A549 (cell line): ENCODE data around the gene KCNG1. TPM values are rescaled to one million over a fixed set of nuclear protein-coding genes. Genes with fewer than 3 reads are reported as not detected.
A peak's percentile ranks its signal among the peaks of the same experiment; 100 is the strongest.

ENCODE experiments used
- ATAC-seq, 2 experiments: fragments of 200-7000 bp in 1 of 2; fragments of >200 bp in 1 of 2; cut with Nextera tagmentation in 1 of 2; cut with Tn5 transposase in 1 of 2; 3 replicates each; pipeline versions ENCODE4 v1.8.0 to v1.9.1; 2018 to 2020; ENCODE audit warnings: mild to moderate bottlenecking in 1 of 2, moderate library complexity in 1 of 2
- CTCF ChIA-PET: fragments of 300-600 bp; sonication (Branson Sonifier 250); formaldehyde crosslinking; extraction: SDS; loops from one replicate; lab custom pipeline; 2021; ENCODE audit warnings: antibody characterized with exemption, inconsistent platforms; lab: Yijun Ruan, JAX
- POLR2A ChIA-PET: fragments of 350-600 bp; formaldehyde crosslinking; extraction: SDS; loops from one replicate; lab custom pipeline; 2021; ENCODE audit warnings: antibody characterized with exemption, inconsistent platforms; lab: Yijun Ruan, JAX
- DNase-seq, 2 experiments: peaks; one replicate each; pipeline versions ENCODE4 v3.0.0 to v3.0.0-alpha.2; 2011 to 2016; ENCODE audit warnings: low read depth in 1 of 2, low spot score in 1 of 2
- FAIRE-seq: peaks from 2 replicates; lab custom pipeline; 2011; peaks lifted over from hg19 to GRCh38; lab: Jason Lieb, UNC
- H3K27ac ChIP-seq, 2 experiments: fragments of >200 bp; sonication (Bioruptor Twin); formaldehyde crosslinking; 3 replicates each; pipeline ENCODE4 v1.5.1; 2016 to 2017
- H3K4me1 ChIP-seq: fragments of >200 bp; sonication (Bioruptor Twin); formaldehyde crosslinking; 3 replicates; pipeline ENCODE4 v1.6.1; 2016
- H3K4me2 ChIP-seq: fragments of >200 bp; sonication (Bioruptor Twin); formaldehyde crosslinking; 3 replicates; pipeline ENCODE4 v1.6.1; 2016
- H3K4me3 ChIP-seq: fragments of >200 bp; sonication (Bioruptor Twin); formaldehyde crosslinking; 3 replicates; pipeline ENCODE4 v1.5.1; 2016
- H3K9me3 ChIP-seq: fragments of >200 bp; sonication (Bioruptor Twin); formaldehyde crosslinking; 3 replicates; pipeline ENCODE4 v1.6.1; 2016
- CBX8 ChIP-seq: fragments of 200-600 bp; sonication (generic); IDR thresholded peaks from 2 replicates; pipeline ENCODE4 v1.6.1; 2016
- CEBPB ChIP-seq, 2 experiments: fragments of >200 bp in 1 of 2; sonication (Bioruptor Twin) in 1 of 2; formaldehyde crosslinking in 1 of 2; IDR thresholded peaks; 2 replicates each; pipeline ENCODE4 v1.6.1; 2012 to 2016
- CHD4 ChIP-seq: fragments of 200-600 bp; sonication (generic); IDR thresholded peaks from 2 replicates; pipeline ENCODE4 v1.6.1; 2016; ENCODE audit warnings: antibody characterized with exemption, mild to moderate bottlenecking, borderline replicate concordance
- EP300 ChIP-seq, 2 experiments: fragments of >200 bp; sonication (Bioruptor Twin); formaldehyde crosslinking; IDR thresholded peaks; 2 replicates in 1 of 2; 3 replicates in 1 of 2; pipeline ENCODE4 v1.6.1; 2016 to 2017
- ESRRA ChIP-seq: fragments of 150-350 bp; IDR thresholded peaks from 2 replicates; pipeline ENCODE4 v1.6.1; 2014; ENCODE audit warnings: mild to moderate bottlenecking, low read length, borderline replicate concordance
- FOSL2 ChIP-seq, 2 experiments: fragments of 450-650 bp in 1 of 2; fragments of >200 bp in 1 of 2; sonication (Bioruptor Twin) in 1 of 2; formaldehyde crosslinking; IDR thresholded peaks; 2 replicates each; pipeline versions ENCODE4 v1.5.0 to v1.6.1; 2016 to 2020; ENCODE audit warnings: mild to moderate bottlenecking in 1 of 2, moderate library complexity in 1 of 2
- FOXS1 ChIP-seq: fragments of 250-450 bp; sonication (Bioruptor Pico); IDR thresholded peaks from 2 replicates; pipeline ENCODE4 v1.5.0; 2020; ENCODE audit warnings: mild to moderate bottlenecking, moderate library complexity
- HOXA7 ChIP-seq: fragments of 250-450 bp; sonication (Bioruptor Pico); IDR thresholded peaks from 2 replicates; pipeline ENCODE4 v1.5.0; 2020; ENCODE audit warnings: mild to moderate bottlenecking, moderate library complexity
- HOXB13 ChIP-seq: fragments of 250-450 bp; sonication (Bioruptor Pico); IDR thresholded peaks from 2 replicates; pipeline ENCODE4 v1.5.0; 2020; ENCODE audit warnings: low read depth, mild to moderate bottlenecking, moderate library complexity
- HOXB5 ChIP-seq: fragments of 250-450 bp; sonication (Bioruptor Pico); IDR thresholded peaks from 2 replicates; pipeline ENCODE4 v1.5.0; 2020; ENCODE audit warnings: mild to moderate bottlenecking, moderate library complexity
- JUNB ChIP-seq: fragments of >200 bp; sonication (Bioruptor Twin); formaldehyde crosslinking; IDR thresholded peaks from 2 replicates; pipeline ENCODE4 v1.6.1; 2016
- MAFK ChIP-seq: fragments of 450-650 bp; IDR thresholded peaks from 2 replicates; pipeline ENCODE4 v1.6.1; 2014; ENCODE audit not compliant: partially characterized antibody
- MAZ ChIP-seq: fragments of 150-350 bp; IDR thresholded peaks from 2 replicates; pipeline ENCODE4 v1.6.1; 2014; ENCODE audit warnings: antibody characterized with exemption, low read depth, low read length, borderline replicate concordance
- NR3C1 ChIP-seq: fragments of >200 bp; sonication (Bioruptor Twin); formaldehyde crosslinking; IDR thresholded peaks from 3 replicates; pipeline ENCODE4 v1.6.1; 2017
- PHF8 ChIP-seq: fragments of 200-600 bp; sonication (generic); IDR thresholded peaks from 2 replicates; pipeline ENCODE4 v1.6.1; 2016; ENCODE audit warnings: low read depth, mild to moderate bottlenecking, antibody characterized with exemption, moderate library complexity, borderline replicate concordance
- POLR2A ChIP-seq: IDR thresholded peaks from 2 replicates; pipeline ENCODE4 v1.6.1; 2012; ENCODE audit warnings: mild to moderate bottlenecking, low read length
- POLR2AphosphoS2 ChIP-seq: conservative IDR thresholded peaks from 2 replicates; pipeline ENCODE4 v1.6.1; 2012; ENCODE audit warnings: low read length, improper control_type of control experiment, inconsistent platforms
- RARB ChIP-seq: fragments of 250-450 bp; sonication (Bioruptor Pico); IDR thresholded peaks from 2 replicates; pipeline ENCODE4 v1.8.0; 2021; ENCODE audit warnings: mild to moderate bottlenecking, moderate library complexity
- RNF2 ChIP-seq: fragments of 200-600 bp; sonication (generic); IDR thresholded peaks from 2 replicates; pipeline ENCODE4 v1.6.1; 2016; ENCODE audit warnings: low read depth, mild to moderate bottlenecking, antibody characterized with exemption, moderate library complexity, borderline replicate concordance
- SREBF2 ChIP-seq: fragments of 450-650 bp; IDR thresholded peaks from 2 replicates; pipeline ENCODE4 v1.6.1; 2014; ENCODE audit warnings: mild to moderate bottlenecking, moderate library complexity
- TP53 ChIP-seq: fragments of 250-450 bp; sonication (Bioruptor Pico); IDR thresholded peaks from 2 replicates; pipeline ENCODE4 v1.5.0; 2021; ENCODE audit warnings: mild to moderate bottlenecking, moderate library complexity
- ZFP36 ChIP-seq: fragments of 450-650 bp; IDR thresholded peaks from 2 replicates; pipeline ENCODE4 v1.6.1; 2014; ENCODE audit warnings: borderline replicate concordance; ENCODE audit not compliant: partially characterized antibody
- WGBS: methylation state at CpG from one replicate; pipeline ENCODE4 v1.1.6; 2017; ENCODE audit errors: missing lambda C conversion rate; 5-methylcytosine and 5-hydroxymethylcytosine counted together
- polyA plus RNA-seq, 4 experiments: library from polyadenylated mRNA; depleted of rRNA in 3 of 4; stranded (reverse); fragments of >200 nt; fragmentation: RNase III in 1 of 4; extraction: RNeasy Plus Mini Kit Qiagen cat#74134 plus additional on column Dnase treatment in 1 of 4; gene quantifications; 2 replicates in 3 of 4; 3 replicates in 1 of 4; pipeline ENCODE4 v1.2.3, GENCODE V29; 2011 to 2017
- TF ChIP-seq, protein P1 (sequence below): fragments of 150-350 bp; IDR thresholded peaks from 2 replicates; pipeline ENCODE4 v1.6.1; 2014; ENCODE audit warnings: low read depth, mild to moderate bottlenecking, low read length
- TF ChIP-seq, protein P2 (sequence below): fragments of 450-650 bp; IDR thresholded peaks from 2 replicates; pipeline ENCODE4 v1.6.1; 2014; ENCODE audit warnings: antibody characterized with exemption
- TF ChIP-seq, protein P3 (sequence below): fragments of >200 bp; sonication (Bioruptor Twin); formaldehyde crosslinking; IDR thresholded peaks from 3 replicates; pipeline ENCODE4 v1.5.1; 2016

The KCNG1 gene
- polyA plus RNA-seq, 2 of the 4 experiments (the other 2 are of a cell fraction): 8.5 to 12.3 TPM

DNA sequence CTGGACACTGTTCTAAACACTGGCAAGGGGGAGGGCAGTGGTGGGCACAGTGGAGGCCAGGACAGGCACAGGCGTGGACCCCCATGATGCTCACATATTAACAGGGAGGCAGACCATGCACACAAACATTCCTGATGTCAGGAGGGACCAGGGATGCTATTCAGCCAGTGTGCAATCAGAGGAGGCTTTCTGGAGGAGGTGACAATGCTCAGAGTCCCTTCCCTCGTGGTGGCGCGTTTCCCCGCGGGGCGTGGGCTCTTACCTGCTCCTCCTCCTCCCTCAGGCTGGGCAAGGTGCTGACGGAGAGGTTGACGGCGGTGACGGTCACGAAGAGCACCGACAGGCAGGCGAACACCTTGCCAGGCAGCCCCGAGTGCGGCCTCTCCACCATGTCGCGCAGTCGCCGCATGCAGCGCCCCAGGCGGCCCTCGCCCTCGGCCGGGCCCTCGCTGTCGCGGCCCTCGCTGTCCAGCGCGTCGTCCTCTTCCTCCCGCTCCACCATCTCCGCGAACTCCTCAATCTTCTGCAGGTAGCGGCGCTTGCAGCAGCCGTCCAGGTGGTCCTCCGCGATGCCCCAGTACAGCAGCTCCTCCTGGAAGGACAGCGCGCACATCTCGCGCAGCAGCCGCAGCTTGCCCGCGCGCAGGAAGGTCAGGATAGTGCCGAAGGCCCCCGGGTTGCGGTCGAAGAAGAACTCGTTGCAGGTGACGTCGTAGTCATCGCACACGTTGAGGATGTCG, 13.4 kb downstream of the KCNG1 start:
- H3K4me2 ChIP-seq: no peak overlapping the region
- 95% methylated on average over 54 of the region's 58 CpGs for WGBS
- H3K4me1 ChIP-seq: no peaks in the 10 kb centered on the region
- no peak overlapping the region for H3K4me3 ChIP-seq
- ChIA-PET CTCF (interaction anchor here (1.5 to 2.9 kb wide), 2 partner anchors 298 to 363 kb away, joined by 5 to 8 read pairs; no protein-coding TSS in a partner anchor), POLR2A (no interaction called here)
- no peaks in the 10 kb centered on the region for H3K9me3 ChIP-seq
- ATAC-seq (no peak), FAIRE-seq (no peak), DNase-seq (no peak)
- no peak overlapping the region for H3K27ac ChIP-seq
- TF ChIP-seq ZFP36 (peak; percentile 43), POLR2AphosphoS2 (no peak)

DNA sequence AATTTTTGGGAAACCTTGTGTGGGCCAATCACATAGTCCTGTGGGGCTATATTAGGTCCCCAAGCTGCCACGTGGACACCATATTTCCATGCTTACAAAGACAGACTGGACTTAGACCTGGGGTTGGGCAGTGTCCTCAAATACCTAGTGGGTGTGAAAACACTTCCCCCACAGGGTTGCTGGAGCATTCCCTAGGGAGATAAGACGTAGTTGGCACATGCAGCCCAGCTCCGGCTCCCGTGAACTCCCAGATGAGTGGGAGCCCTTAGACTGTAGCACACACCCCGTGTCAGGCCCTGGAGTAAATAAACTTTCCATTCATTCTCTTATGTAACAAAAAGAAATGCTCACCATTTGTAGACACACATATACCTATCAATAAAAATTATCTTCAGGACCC, 14.2 kb downstream of the KCNG1 start:
- no peaks in the 10 kb centered on the region for H3K4me1 ChIP-seq
- ATAC-seq (no peak), FAIRE-seq (no peak), DNase-seq (no peak)
- H3K4me3 ChIP-seq: no peak overlapping the region
- no peak overlapping the region for H3K27ac ChIP-seq
- CTCF ChIA-PET: interaction anchor here (0.5 to 1.5 kb wide), 4 partner anchors 21 to 586 kb away, joined by 3 to 5 read pairs (median 4); no protein-coding TSS in a partner anchor
- H3K4me2 ChIP-seq: no peak overlapping the region
- TF ChIP-seq CHD4: no peak
- no peak for TF ChIP-seq HOXB5 (CRISPR knock-in tag)
- no peak for TF ChIP-seq PHF8
- TF ChIP-seq ZFP36: no peak
- TF ChIP-seq RNF2: no peak
- TF ChIP-seq NR3C1: no peak
- no peak for TF ChIP-seq EP300 (IDR thresholded peaks at IDR 0.05)
- no peak for TF ChIP-seq HOXA7 (CRISPR knock-in tag)
- TF ChIP-seq, protein P1, sequence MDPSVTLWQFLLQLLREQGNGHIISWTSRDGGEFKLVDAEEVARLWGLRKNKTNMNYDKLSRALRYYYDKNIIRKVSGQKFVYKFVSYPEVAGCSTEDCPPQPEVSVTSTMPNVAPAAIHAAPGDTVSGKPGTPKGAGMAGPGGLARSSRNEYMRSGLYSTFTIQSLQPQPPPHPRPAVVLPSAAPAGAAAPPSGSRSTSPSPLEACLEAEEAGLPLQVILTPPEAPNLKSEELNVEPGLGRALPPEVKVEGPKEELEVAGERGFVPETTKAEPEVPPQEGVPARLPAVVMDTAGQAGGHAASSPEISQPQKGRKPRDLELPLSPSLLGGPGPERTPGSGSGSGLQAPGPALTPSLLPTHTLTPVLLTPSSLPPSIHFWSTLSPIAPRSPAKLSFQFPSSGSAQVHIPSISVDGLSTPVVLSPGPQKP: no peak
- TF ChIP-seq FOXS1 (CRISPR knock-in tag): no peak
- TF ChIP-seq, all 56 proteins: peak for 0
- 80% methylated on average over 5 of the region's 5 CpGs for WGBS
- no peaks in the 10 kb centered on the region for H3K9me3 ChIP-seq
- POLR2A ChIA-PET: no interaction called here

DNA sequence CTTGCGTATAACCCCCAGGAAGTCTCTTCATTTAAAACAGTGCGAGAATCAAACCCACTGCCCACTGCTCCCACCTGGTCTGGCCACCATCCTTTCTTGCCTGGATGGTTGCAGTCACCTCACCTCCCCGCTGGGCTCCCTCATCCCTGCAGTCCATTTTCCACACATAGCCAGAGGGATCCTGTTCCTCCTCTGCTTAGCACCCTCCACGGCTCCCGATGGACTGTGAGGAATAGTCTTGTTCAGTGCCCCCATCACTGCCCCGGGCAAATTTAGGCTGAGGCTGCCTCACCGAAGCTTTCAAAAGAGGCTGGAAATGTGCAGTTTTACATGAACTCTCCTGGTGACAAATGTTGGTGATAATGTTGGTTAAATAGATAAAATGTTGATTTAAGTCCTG, 17.7 kb downstream of the KCNG1 start:
- 82% methylated on average over 7 of the region's 7 CpGs for WGBS
- no peaks in the 10 kb centered on the region for H3K4me1 ChIP-seq
- H3K9me3 ChIP-seq: no peaks in the 10 kb centered on the region
- no peak overlapping the region for H3K4me2 ChIP-seq
- DNase-seq: no peak
- no peak for FAIRE-seq
- no peak overlapping the region for H3K27ac ChIP-seq
- ATAC-seq: no peak
- CTCF ChIA-PET: interaction anchor here (1.1 to 3.1 kb wide), 6 partner anchors 10 to 302 kb away, joined by 3 to 18 read pairs (median 8); no protein-coding TSS in a partner anchor
- POLR2A ChIA-PET: no interaction called here
- no peak overlapping the region for H3K4me3 ChIP-seq
- TF ChIP-seq POLR2AphosphoS2 (no peak), JUNB (no peak), MAFK (no peak), ESRRA (no peak), SREBF2 (no peak), FOSL2 (IDR thresholded peaks at IDR 0.05) (no peak), FOSL2 (CRISPR knock-in tag; IDR thresholded peaks at IDR 0.05) (no peak), CEBPB (IDR thresholded peaks at IDR 0.05) (no peak), MAZ (no peak), RARB (CRISPR knock-in tag) (no peak), HOXB13 (CRISPR knock-in tag) (no peak), CBX8 (no peak), POLR2A (no peak), TP53 (CRISPR knock-in tag) (no peak)
- TF ChIP-seq, protein P2, sequence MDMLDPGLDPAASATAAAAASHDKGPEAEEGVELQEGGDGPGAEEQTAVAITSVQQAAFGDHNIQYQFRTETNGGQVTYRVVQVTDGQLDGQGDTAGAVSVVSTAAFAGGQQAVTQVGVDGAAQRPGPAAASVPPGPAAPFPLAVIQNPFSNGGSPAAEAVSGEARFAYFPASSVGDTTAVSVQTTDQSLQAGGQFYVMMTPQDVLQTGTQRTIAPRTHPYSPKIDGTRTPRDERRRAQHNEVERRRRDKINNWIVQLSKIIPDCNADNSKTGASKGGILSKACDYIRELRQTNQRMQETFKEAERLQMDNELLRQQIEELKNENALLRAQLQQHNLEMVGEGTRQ: no peak
- TF ChIP-seq, protein P3, sequence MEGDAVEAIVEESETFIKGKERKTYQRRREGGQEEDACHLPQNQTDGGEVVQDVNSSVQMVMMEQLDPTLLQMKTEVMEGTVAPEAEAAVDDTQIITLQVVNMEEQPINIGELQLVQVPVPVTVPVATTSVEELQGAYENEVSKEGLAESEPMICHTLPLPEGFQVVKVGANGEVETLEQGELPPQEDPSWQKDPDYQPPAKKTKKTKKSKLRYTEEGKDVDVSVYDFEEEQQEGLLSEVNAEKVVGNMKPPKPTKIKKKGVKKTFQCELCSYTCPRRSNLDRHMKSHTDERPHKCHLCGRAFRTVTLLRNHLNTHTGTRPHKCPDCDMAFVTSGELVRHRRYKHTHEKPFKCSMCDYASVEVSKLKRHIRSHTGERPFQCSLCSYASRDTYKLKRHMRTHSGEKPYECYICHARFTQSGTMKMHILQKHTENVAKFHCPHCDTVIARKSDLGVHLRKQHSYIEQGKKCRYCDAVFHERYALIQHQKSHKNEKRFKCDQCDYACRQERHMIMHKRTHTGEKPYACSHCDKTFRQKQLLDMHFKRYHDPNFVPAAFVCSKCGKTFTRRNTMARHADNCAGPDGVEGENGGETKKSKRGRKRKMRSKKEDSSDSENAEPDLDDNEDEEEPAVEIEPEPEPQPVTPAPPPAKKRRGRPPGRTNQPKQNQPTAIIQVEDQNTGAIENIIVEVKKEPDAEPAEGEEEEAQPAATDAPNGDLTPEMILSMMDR: no peak
